Right lobe of liver (tissue), 4 donors: ENCODE measurements around the gene EVC.

Experiments
- POLR2A ChIP-seq: fragments of 450-650 bp; IDR thresholded peaks from one replicate; pipeline ENCODE4 v1.6.1; 2017; ENCODE audit warnings: antibody characterized with exemption, mild to moderate bottlenecking
- TF ChIP-seq, protein P1 (sequence below), 4 donors: fragments of 200-600 bp in 3 of 4; fragments of 450-650 bp in 1 of 4; IDR thresholded peaks; one replicate each; pipeline versions ENCODE4 v1.5.1 to v1.8.0; 2016 to 2022; ENCODE audit warnings: antibody characterized with exemption in 4 of 4, mild to moderate bottlenecking in 2 of 4
- donor health status: DM: no; HTN: no; CAD: no.
- donor health status: DM: no; HTN: no; CAD: no.
- donor health status: DM: no; HTN: yes; CAD: no.

- TF ChIP-seq, protein P1, sequence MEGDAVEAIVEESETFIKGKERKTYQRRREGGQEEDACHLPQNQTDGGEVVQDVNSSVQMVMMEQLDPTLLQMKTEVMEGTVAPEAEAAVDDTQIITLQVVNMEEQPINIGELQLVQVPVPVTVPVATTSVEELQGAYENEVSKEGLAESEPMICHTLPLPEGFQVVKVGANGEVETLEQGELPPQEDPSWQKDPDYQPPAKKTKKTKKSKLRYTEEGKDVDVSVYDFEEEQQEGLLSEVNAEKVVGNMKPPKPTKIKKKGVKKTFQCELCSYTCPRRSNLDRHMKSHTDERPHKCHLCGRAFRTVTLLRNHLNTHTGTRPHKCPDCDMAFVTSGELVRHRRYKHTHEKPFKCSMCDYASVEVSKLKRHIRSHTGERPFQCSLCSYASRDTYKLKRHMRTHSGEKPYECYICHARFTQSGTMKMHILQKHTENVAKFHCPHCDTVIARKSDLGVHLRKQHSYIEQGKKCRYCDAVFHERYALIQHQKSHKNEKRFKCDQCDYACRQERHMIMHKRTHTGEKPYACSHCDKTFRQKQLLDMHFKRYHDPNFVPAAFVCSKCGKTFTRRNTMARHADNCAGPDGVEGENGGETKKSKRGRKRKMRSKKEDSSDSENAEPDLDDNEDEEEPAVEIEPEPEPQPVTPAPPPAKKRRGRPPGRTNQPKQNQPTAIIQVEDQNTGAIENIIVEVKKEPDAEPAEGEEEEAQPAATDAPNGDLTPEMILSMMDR (IDR thresholded peaks at IDR 0.05): no peak
- TF ChIP-seq POLR2A: no peak
Measured at GRCh38 chr4:5706486-5707290, 4.3 kb upstream of the EVC start.
